ENCODE results near the gene RAPGEF5. TPM values are rescaled to one million over a fixed set of nuclear protein-coding genes. Genes with fewer than 3 reads are reported as not detected.

Gene RAPGEF5
- polyA plus RNA-seq, 1 donor = 29.8 TPM

GRCh38 chr7:22332461-22332870 is 24.5 kb downstream of the RAPGEF5 start:
- H3K9me3 ChIP-seq (ENCODE audit: control insufficient read depth, low read depth, low read length) = no peaks in the 10 kb centered on the region
- peak in 1 of 2 donors; percentile 55 for DNase-seq
- peaks cover 38% of the 10 kb centered on the region for H3K4me1 ChIP-seq (ENCODE audit: control insufficient read depth, insufficient read depth, low read length)
- H3K4me3 ChIP-seq (ENCODE audit: low read length) = no peak overlapping the region
- peak overlapping the region; percentile 72 for H3K27ac ChIP-seq (ENCODE audit: low read length)
- no CpG with 5 or more reads among the region's 3 CpGs for WGBS (ENCODE audit: insufficient coverage, low lambda C conversion rate)
- no peaks in the 10 kb centered on the region for H3K36me3 ChIP-seq (ENCODE audit: control insufficient read depth, insufficient read depth, low read length)
- H3K27me3 ChIP-seq (ENCODE audit: control insufficient read depth, insufficient read depth, low read length) = no peaks in the 10 kb centered on the region

GRCh38 chr7:22331704-22332103 is 25.2 kb downstream of the RAPGEF5 start:
- peaks cover 38% of the 10 kb centered on the region for H3K4me1 ChIP-seq (ENCODE audit: control insufficient read depth, insufficient read depth, low read length)
- H3K9me3 ChIP-seq (ENCODE audit: control insufficient read depth, low read depth, low read length) = no peaks in the 10 kb centered on the region
- DNase-seq = no peak
- H3K36me3 ChIP-seq (ENCODE audit: control insufficient read depth, insufficient read depth, low read length) = no peaks in the 10 kb centered on the region
- H3K27ac ChIP-seq (ENCODE audit: low read length) = peak overlapping the region; percentile 72
- H3K27me3 ChIP-seq (ENCODE audit: control insufficient read depth, insufficient read depth, low read length) = no peaks in the 10 kb centered on the region
- no peak overlapping the region for H3K4me3 ChIP-seq (ENCODE audit: low read length)
- WGBS (ENCODE audit: insufficient coverage, low lambda C conversion rate) = no CpG with 5 or more reads among the region's 1 CpG

- no peaks in the 10 kb centered on the region for H3K9me3 ChIP-seq (ENCODE audit: control insufficient read depth, low read depth, low read length)
- peak overlapping the region; percentile 89 for H3K27ac ChIP-seq (ENCODE audit: low read length)
- DNase-seq = no peak
- WGBS (ENCODE audit: insufficient coverage, low lambda C conversion rate) = no CpG with 5 or more reads among the region's 8 CpGs
- H3K4me3 ChIP-seq (ENCODE audit: low read length) = no peak overlapping the region
- no peaks in the 10 kb centered on the region for H3K36me3 ChIP-seq (ENCODE audit: control insufficient read depth, insufficient read depth, low read length)
- H3K4me1 ChIP-seq (ENCODE audit: control insufficient read depth, insufficient read depth, low read length) = peaks cover 41% of the 10 kb centered on the region
- H3K27me3 ChIP-seq (ENCODE audit: control insufficient read depth, insufficient read depth, low read length) = no peaks in the 10 kb centered on the region
Measured at GRCh38 chr7:22330903-22331302, 26.1 kb downstream of the RAPGEF5 start.

GRCh38 chr7:22329816-22330524 is 27.0 kb downstream of the RAPGEF5 start:
- H3K27me3 ChIP-seq (ENCODE audit: control insufficient read depth, insufficient read depth, low read length) = no peaks in the 10 kb centered on the region
- H3K36me3 ChIP-seq (ENCODE audit: control insufficient read depth, insufficient read depth, low read length) = no peaks in the 10 kb centered on the region
- no peaks in the 10 kb centered on the region for H3K9me3 ChIP-seq (ENCODE audit: control insufficient read depth, low read depth, low read length)
- H3K27ac ChIP-seq (ENCODE audit: low read length) = peak overlapping the region; percentile 89
- WGBS (ENCODE audit: insufficient coverage, low lambda C conversion rate) = 0% methylated on average over 2 of the region's 4 CpGs
- H3K4me3 ChIP-seq (ENCODE audit: low read length) = no peak overlapping the region
- H3K4me1 ChIP-seq (ENCODE audit: control insufficient read depth, insufficient read depth, low read length) = peaks cover 41% of the 10 kb centered on the region
- peak; percentile 73 to 90 for DNase-seq

GRCh38 chr7:22326181-22326580 is 30.8 kb downstream of the RAPGEF5 start:
- peak overlapping the region; percentile 39 for H3K27ac ChIP-seq (ENCODE audit: low read length)
- peak in 1 of 2 donors; percentile 39 for DNase-seq
- H3K4me1 ChIP-seq (ENCODE audit: control insufficient read depth, insufficient read depth, low read length) = peaks cover 29% of the 10 kb centered on the region
- H3K27me3 ChIP-seq (ENCODE audit: control insufficient read depth, insufficient read depth, low read length) = no peaks in the 10 kb centered on the region
- no peaks in the 10 kb centered on the region for H3K36me3 ChIP-seq (ENCODE audit: control insufficient read depth, insufficient read depth, low read length)
- no peak overlapping the region for H3K4me3 ChIP-seq (ENCODE audit: low read length)
- no CpG with 5 or more reads among the region's 4 CpGs for WGBS (ENCODE audit: insufficient coverage, low lambda C conversion rate)
- H3K9me3 ChIP-seq (ENCODE audit: control insufficient read depth, low read depth, low read length) = no peaks in the 10 kb centered on the region

- Histone ChIP-seq H3K27me3 (ENCODE audit: control insufficient read depth, insufficient read depth, low read length) (no peaks in the 10 kb centered on the region), H3K9me3 (ENCODE audit: control insufficient read depth, low read depth, low read length) (no peaks in the 10 kb centered on the region), H3K4me1 (ENCODE audit: control insufficient read depth, insufficient read depth, low read length) (peaks cover 24% of the 10 kb centered on the region), H3K4me3 (ENCODE audit: low read length) (no peak overlapping the region), H3K27ac (ENCODE audit: low read length) (peak overlapping the region; percentile 39), H3K36me3 (ENCODE audit: control insufficient read depth, insufficient read depth, low read length) (no peaks in the 10 kb centered on the region)
- no CpG with 5 or more reads among the region's 4 CpGs for WGBS (ENCODE audit: insufficient coverage, low lambda C conversion rate)
- DNase-seq = no peak
Measured at GRCh38 chr7:22325671-22326070, 31.3 kb downstream of the RAPGEF5 start.

- Histone ChIP-seq H3K4me3 (ENCODE audit: low read length) (no peak overlapping the region), H3K27ac (ENCODE audit: low read length) (no peak overlapping the region), H3K9me3 (ENCODE audit: control insufficient read depth, low read depth, low read length) (no peaks in the 10 kb centered on the region), H3K4me1 (ENCODE audit: control insufficient read depth, insufficient read depth, low read length) (peaks cover 13% of the 10 kb centered on the region), H3K27me3 (ENCODE audit: control insufficient read depth, insufficient read depth, low read length) (no peaks in the 10 kb centered on the region), H3K36me3 (ENCODE audit: control insufficient read depth, insufficient read depth, low read length) (no peaks in the 10 kb centered on the region)
- no peak for DNase-seq
- WGBS (ENCODE audit: insufficient coverage, low lambda C conversion rate) = no CpG with 5 or more reads among the region's 2 CpGs
Measured at GRCh38 chr7:22323714-22324113, 33.2 kb downstream of the RAPGEF5 start.

- Histone ChIP-seq H3K27ac (ENCODE audit: low read length) (no peak overlapping the region), H3K4me1 (ENCODE audit: control insufficient read depth, insufficient read depth, low read length) (peaks cover 6% of the 10 kb centered on the region), H3K36me3 (ENCODE audit: control insufficient read depth, insufficient read depth, low read length) (peaks cover 2% of the 10 kb centered on the region), H3K27me3 (ENCODE audit: control insufficient read depth, insufficient read depth, low read length) (no peaks in the 10 kb centered on the region), H3K4me3 (ENCODE audit: low read length) (no peak overlapping the region), H3K9me3 (ENCODE audit: control insufficient read depth, low read depth, low read length) (no peaks in the 10 kb centered on the region)
- no peak for DNase-seq
- 60% methylated on average over 1 of the region's 2 CpGs for WGBS (ENCODE audit: insufficient coverage, low lambda C conversion rate)
Measured at GRCh38 chr7:22320416-22320815, 36.5 kb downstream of the RAPGEF5 start.

GRCh38 chr7:22319424-22320403 is 37.2 kb downstream of the RAPGEF5 start:
- whole genome bisulfite sequencing (ENCODE audit: insufficient coverage, low lambda C conversion rate) = 72% methylated on average over 2 of the region's 7 CpGs
- Histone ChIP-seq H3K27ac (ENCODE audit: low read length) (no peak overlapping the region), H3K4me1 (ENCODE audit: control insufficient read depth, insufficient read depth, low read length) (peaks cover 6% of the 10 kb centered on the region), H3K9me3 (ENCODE audit: control insufficient read depth, low read depth, low read length) (no peaks in the 10 kb centered on the region), H3K27me3 (ENCODE audit: control insufficient read depth, insufficient read depth, low read length) (no peaks in the 10 kb centered on the region), H3K4me3 (ENCODE audit: low read length) (no peak overlapping the region), H3K36me3 (ENCODE audit: control insufficient read depth, insufficient read depth, low read length) (peaks cover 7% of the 10 kb centered on the region)
- no peak for DNase-seq

- Histone ChIP-seq H3K9me3 (ENCODE audit: control insufficient read depth, low read depth, low read length) (no peaks in the 10 kb centered on the region), H3K4me3 (ENCODE audit: low read length) (no peak overlapping the region), H3K27me3 (ENCODE audit: control insufficient read depth, insufficient read depth, low read length) (no peaks in the 10 kb centered on the region), H3K36me3 (ENCODE audit: control insufficient read depth, insufficient read depth, low read length) (peaks cover 13% of the 10 kb centered on the region), H3K27ac (ENCODE audit: low read length) (no peak overlapping the region), H3K4me1 (ENCODE audit: control insufficient read depth, insufficient read depth, low read length) (peaks cover 6% of the 10 kb centered on the region)
- WGBS (ENCODE audit: insufficient coverage, low lambda C conversion rate) = 83% methylated on average over 1 of the region's 4 CpGs
- no peak for DNase-seq
Measured at GRCh38 chr7:22318376-22318775, 38.6 kb downstream of the RAPGEF5 start.

Data from large intestine (tissue), 3 donors.